Measurements from ENCODE around the gene MAP3K6.
"Not testable (repeated sequence)": the region's sequence is repeated elsewhere in the genome, so short reads cannot be mapped to it uniquely, and the experiment has no call there.

MAP3K6 gene

GRCh38 chr1:27394925-27395324 is 28.2 kb upstream of the MAP3K6 start:
- no peak for FAIRE-seq

DNA sequence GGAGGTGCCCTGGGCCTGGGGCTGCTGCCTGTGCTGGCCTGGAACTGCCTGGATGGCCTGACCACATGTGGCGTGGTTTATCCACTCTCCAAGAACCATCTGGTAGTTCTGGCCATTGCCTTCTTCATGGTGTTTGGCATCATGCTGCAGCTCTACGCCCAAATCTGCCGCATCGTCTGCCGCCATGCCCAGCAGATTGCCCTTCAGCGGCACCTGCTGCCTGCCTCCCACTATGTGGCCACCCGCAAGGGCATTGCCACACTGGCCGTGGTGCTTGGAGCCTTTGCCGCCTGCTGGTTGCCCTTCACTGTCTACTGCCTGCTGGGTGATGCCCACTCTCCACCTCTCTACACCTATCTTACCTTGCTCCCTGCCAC is 27.5 kb upstream of the MAP3K6 start:
- no peak for FAIRE-seq

DNA sequence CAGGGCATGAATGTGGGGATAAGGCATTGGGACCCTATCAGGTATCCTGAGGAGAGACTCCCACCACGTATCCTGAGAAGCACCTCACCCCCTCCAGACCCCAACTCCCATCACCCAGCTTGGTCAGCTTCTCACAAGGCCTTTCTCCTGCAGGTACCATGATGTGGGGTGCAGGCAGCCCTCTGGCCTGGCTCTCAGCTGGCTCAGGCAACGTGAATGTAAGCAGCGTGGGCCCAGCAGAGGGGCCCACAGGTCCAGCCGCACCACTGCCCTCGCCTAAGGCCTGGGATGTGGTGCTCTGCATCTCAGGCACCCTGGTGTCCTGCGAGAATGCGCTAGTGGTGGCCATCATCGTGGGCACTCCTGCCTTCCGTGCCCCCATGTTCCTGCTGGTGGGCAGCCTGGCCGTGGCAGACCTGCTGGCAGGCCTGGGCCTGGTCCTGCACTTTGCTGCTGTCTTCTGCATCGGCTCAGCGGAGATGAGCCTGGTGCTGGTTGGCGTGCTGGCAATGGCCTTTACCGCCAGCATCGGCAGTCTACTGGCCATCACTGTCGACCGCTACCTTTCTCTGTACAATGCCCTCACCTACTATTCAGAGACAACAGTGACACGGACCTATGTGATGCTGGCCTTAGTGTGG is 27.0 kb upstream of the MAP3K6 start:
- FAIRE-seq = no peak

- FAIRE-seq = no peak
These were observed 26.2 kb upstream of the MAP3K6 start for GRCh38 chr1:27392778-27393635.

DNA sequence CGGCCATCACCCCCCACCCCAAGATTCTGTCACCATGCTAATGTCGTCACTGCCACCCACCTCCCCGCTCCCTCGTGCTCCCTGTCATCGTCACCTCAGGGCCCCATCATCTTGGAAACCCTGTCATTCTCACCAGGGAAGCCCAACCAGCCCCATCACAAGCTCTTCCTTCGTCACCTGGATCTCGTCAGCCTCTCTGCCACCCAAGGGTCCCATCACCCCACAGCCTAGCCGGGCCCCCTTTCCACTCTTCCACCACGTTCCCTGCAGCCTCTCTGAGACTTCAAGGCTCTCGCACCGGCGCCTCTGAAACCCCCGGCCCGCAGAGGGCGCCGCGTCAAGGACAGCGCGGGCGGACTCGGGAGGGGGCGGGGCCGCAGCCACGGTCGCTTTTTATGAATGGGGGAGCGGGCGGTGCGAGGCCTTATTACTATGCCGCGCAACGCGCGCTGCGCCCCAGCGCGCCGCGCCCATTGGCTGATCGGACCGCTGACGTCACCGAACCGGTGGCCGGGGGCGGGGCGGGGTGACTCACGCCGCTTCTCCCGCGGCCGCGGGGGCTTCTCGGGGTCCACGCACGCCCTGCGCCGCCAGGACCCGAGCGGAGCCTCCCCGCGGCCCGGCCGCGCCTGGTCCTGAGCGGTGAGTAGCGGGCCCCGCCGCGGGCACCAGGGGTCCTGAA is 25.5 kb upstream of the MAP3K6 start, which contains the start of gene GPR3:
TSS of gene GPR3 (plus strand) at position 527 of the 682 bp plus-strand sequence. CDS start 1,177 bp downstream, outside the sequence.
- FAIRE-seq = no peak

DNA sequence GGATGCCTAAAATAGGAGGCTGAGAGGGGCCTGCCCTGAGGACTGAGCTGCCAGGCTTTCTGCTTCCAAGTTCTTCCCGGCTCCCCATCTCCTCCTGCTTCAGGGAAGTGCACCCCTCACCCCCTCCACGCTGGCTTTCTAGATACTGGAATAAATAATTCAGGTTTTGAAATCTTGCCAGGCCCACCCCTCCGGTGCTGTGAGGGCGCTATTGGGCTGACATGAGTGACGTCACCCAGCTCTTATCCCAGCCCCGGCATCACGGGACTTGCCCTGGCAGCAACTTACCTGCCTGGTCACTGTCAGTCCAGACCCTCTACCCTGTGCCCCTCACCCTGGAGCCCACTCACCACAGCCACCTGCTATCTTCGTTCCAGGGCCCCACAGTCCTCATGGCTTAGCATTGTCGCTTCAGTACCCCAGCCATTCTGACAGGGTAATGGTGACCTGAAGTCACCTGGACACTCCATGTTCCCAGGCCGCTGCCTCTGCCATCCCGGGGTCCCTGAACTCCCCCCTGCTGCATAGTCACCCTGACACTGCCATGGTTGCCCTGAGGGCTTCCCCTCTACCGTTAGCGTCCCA is 24.8 kb upstream of the MAP3K6 start:
- FAIRE-seq = no peak

DNA sequence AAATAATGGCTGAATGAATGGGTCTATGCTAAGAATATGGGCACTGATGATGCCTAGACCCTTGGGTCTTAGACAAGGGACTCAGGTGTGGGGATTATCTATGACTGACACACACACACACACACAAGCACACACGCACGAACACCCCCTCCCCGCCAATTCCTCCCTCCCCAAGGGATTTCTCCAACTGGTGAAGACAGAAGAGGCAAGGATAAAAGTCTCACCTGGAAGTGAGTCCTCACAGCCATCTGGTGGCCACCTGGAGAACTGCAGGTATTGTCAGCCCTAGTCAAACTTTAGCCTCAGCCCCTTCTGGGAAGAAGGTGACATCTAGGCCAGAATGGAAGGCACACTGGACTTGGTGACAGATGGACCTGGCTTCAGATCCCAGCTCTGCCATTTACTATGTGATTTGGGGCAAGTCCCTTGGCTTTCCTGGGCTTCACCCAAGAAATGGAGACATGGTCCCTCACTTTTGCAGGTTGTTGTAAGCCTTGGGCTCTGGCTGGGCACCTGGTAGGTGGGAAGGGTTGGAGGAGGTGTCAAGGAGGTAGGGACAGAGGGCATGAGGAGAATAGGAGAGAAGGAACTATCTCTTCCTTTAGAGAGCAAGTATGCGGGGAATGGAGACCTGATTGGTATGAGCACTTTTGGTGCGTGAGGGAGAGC is 21.7 kb upstream of the MAP3K6 start:
- no peak for FAIRE-seq

DNA sequence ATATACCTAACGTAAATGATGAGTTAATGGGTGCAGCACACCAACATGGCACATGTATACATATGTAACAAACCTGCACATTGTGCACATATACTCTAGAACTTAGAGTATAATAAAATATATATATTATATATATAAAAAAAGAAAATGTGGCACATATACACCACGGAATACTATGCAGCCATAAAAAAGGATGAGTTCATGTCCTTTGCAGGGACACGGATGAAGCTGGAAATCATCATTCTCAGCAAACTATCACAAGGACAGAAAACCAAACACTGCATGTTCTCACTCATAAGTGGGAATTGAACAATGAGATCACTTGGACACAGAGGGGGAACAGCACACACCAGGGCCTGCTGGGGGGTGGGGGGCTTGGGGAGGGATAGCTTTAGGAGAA is 18.0 kb upstream of the MAP3K6 start:
- FAIRE-seq = not testable (repeated sequence)

DNA sequence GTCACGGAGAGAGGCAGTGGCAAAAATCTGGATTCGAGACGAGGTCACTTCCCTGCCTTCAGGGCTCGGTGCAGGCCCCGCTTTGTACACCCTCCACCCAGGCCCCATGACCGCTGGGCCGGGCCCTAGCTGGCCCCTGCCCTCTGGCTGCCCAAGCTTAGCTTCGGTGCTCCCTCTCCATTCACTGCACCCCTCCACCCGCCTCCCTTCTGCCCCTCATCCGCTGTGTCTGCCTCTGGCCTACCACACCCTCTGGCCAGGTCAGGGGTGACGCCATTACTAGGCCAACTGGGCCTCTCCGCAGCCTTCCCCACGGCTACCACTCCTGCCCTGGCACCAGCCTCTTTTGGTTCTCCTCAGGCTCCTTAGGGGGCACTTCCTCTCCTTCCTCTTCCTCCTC is 16.9 kb upstream of the MAP3K6 start:
- FAIRE-seq = no peak

GRCh38 chr1:27383039-27383605 is 16.4 kb upstream of the MAP3K6 start, which contains the start of gene CD164L2:
Gene CD164L2, minus strand, starts transcription at chr1:27383333. Its CDS starts 94 bp downstream, at chr1:27383239.
- FAIRE-seq = no peak

- FAIRE-seq = no peak
These were observed 15.4 kb upstream of the MAP3K6 start for GRCh38 chr1:27381969-27382762.

- FAIRE-seq = no peak
These were observed 14.3 kb upstream of the MAP3K6 start for GRCh38 chr1:27380766-27381733.

DNA sequence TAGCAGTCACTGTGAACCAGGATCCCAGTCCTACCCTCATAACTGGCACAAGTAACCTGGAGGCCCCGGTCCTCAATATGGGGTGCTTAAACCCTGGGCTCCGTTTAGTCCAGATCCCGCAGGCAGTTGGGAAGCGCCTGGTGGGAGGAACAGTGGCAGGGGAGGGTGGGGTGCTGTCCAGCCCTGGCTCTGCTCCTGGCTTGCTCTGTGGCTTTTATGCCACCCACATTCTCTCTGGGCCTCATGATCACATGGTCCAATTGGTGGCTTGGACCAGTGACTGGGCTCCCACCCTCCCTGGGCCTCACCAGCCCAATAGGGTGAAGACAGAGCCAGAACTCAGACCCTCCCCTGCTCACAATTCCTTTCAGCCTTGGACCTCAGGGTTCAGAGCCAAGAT is 13.5 kb upstream of the MAP3K6 start:
- FAIRE-seq = no peak

DNA sequence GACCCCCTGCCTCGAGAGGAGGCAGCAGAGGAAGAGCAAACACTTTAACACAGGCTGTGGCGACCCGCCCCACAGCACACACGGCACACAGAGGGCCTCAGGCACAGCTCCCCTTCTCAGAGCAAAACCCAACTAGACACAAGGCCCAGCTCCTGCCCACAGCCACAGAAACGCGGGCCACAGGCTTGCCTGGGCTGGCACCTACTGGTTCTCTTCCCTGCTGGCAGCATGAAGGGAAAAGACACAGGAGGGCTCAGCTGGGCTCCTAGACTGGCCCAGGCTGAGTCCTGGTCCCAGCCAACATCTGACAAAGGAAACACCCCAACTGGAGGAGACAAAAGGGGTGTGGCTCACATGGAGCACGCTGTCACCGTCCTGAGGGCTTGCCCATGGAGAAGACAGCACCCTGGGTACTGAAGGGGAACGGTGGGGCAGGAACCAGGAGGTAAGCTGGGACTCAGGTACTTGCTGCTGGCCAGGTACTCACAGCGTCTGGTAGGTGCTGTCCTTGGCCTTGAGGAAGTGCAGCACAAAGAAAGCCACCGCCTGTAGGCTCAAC is 12.9 kb upstream of the MAP3K6 start:
- no peak for FAIRE-seq

- no peak for FAIRE-seq
These were observed 11.2 kb upstream of the MAP3K6 start for GRCh38 chr1:27377760-27378495.

GRCh38 chr1:27374362-27375086 is 7.8 kb upstream of the MAP3K6 start, which contains the start of gene FCN3:
Gene FCN3, minus strand, starts transcription at chr1:27374824. Its CDS starts 6 bp downstream, at chr1:27374818.
- no peak for FAIRE-seq

- FAIRE-seq = no peak
These were observed 6.3 kb upstream of the MAP3K6 start for GRCh38 chr1:27372808-27373690.
